Right hindlimb (tissue), 1 donor: Measurements from ENCODE around the gene KRTAP5-5.
"Not testable (repeated sequence)": the region's sequence is repeated elsewhere in the genome, so short reads cannot be mapped to it uniquely, and the experiment has no call there.

Experiments
- DNase-seq: peaks from one replicate; pipeline ENCODE4 v3.0.0-alpha.2; 2018

Gene KRTAP5-5

GRCh38 chr11:1643146-1643690 is 13.6 kb downstream of the KRTAP5-5 start:
- DNase-seq: no peak

DNA sequence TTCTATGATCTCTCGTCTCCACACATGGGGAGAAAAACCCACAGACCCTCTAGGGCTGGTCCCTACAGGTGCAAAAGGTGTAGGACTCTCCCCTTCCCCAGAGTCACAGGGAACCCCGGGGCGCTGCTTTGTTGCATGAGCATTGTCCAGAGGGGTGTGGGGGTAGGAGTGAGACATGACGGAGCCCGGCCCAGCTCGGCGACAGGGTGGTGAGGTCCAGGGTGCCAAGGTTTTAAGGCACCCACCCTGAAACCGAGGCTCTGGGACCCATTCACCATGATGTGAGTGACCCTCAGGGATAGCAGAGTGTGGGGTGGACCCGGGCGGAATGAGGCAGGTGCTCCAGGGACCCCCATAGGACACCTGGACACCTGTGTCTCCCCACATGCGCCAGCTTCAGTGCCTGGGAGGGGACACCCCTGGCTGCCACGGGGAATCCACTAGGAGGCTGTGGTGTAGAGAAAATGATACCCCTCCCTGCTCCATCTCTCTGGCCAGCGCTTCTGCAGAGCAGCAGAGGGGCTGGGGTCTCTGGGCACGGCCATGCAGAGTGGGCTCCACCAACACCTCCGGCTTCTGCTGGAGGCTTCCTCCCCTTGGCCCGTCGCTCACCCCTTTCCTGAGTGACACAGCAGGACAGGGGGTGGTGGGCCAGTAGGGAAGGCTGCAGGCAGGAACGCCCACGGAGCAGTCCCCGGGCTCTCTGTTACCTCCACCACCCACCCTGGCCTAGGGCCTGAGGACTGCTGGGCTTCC is 15.2 kb downstream of the KRTAP5-5 start:
- no peak for DNase-seq

- no peak for DNase-seq
Measured at GRCh38 chr11:1645357-1645821, 15.8 kb downstream of the KRTAP5-5 start.

- DNase-seq: not testable (repeated sequence)
Measured at GRCh38 chr11:1646540-1646939, 17.0 kb downstream of the KRTAP5-5 start.

DNA sequence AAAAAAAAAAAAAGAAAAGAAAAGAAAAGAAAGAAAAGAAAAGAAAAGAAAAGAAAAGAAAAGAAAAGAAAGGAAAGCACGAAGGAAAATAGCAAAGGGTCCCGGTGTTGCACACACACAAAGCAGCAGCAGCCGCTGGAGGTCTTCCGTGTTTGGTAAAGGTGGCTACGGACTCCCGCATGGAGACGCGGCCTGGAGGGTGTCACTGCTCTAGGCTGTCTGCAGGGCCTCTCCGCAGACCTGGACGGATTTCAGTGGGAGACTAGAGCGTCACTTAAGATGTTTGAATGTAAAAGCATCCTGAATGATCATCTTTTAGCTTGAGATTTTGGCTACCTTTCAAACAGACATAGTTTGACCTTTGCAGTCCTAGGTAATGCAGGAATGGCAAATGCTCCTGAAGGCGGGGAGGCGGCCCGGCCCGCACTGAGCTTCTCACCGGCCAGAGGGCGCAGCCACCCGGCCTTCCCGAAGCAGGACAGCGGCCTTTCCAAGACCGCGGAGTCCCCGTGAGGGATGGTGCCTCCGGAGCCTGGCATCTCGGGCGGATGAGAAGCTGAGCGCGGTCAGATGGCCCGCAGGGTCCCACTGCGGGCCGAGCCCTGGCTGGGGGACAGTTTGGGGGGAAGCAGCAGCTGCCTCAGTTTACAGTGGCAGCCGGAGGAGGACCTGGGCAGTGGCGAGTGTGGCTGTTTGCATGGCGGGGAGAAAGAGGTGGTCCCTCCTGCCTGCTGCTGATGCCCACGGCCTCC is 18.5 kb downstream of the KRTAP5-5 start:
- no peak for DNase-seq

DNA sequence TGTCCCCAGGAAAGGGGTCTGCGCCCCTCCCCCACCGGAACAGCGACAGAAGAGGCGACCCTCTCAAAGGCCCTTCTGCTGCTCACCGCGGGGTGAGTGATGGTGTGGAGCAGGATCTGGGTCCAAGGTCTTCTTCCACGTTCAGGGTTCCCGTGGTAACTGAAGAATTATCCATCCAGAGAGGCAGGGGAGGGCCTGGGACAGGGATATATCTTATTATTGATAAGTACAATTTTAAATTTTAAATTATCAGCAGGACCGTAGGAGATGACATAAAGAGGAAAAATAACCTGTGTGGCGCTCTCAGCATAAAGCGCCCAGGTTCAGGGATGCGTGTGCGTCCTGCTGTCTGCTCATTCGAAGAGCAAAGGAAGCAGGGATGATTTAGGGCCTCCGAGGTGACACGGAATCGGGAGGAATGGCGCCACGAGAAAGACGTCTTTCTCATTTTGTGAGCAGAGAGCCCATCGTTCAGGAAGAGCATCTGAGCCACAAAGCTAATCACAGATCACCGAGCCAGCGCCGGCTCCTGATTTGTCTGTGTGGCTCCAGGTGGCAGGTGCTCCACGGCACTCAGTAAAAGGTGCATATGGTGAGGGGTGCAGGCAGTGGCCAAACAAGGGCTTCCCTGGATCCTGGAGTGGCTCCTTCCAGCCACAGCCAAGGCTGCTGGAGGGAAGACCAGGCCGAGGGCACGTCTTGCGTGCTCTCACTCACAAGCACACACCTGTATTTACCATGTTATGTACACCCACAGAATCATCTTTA is 19.3 kb downstream of the KRTAP5-5 start:
- no peak for DNase-seq

GRCh38 chr11:1650034-1650917 is 20.7 kb downstream of the KRTAP5-5 start:
- DNase-seq: no peak

DNA sequence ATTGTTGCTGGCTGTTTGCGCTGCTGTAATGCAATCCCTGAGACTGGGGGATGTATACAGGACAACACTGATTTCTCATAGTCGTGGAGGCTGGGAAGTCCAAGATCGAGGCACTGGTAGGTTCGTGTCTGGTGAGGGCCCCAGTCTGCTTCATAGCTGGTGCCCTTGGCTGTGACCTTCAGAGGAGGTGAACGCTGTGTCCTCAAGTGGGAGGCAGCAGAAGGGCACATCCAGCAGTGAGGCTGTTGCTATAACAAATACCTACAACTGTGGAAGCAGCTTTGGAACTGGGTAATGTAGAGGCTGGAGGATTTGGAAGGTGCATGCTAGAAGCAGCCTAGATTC is 21.3 kb downstream of the KRTAP5-5 start:
- DNase-seq: no peak

DNA sequence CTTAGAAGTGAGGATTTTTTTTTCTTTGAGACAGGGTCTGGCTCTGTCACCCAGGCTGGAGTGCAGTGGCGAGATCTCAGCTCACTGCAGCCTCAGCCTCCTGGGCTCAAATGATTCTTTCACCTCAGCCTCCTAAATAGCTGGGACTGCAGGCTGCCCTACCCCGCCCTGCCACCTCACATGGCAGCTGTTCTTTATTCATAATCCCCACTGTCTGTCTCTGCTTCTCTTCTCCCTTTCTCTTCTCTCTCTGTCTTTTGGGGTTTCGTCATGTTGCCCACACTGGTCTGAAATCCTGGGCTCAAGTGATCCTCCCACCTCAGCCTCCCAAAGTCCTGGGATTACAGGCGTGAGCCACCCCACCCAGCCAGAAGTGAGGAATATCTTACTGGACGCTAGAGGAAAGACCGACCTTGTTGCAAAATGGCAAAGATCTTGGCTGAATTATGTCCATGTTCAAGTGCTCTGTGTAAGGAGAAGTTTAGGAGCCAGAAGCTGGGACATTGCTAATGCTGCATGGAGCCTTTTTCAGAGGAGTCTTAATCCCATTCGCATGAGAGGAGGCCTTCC is 21.9 kb downstream of the KRTAP5-5 start:
- no peak for DNase-seq

DNA sequence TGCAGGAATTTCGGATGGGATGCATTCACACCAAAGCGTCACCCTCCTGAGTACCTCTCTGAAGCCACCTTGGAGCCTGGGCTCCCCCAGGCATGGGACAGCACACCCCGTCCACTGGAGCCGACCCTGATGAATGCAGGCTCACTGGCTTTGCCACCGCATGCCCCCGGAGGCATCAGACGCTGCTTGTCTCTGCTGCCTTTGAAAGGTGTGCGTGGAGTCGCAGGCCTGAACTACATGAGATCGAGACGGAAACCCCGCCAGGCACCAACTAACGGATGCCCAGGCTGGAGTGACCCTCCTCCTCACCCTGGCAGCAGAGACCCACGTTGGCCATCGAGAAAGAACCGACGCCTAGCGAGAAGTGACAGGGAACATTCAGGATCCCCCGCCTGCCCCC is 22.5 kb downstream of the KRTAP5-5 start:
- no peak for DNase-seq

- DNase-seq: peak; percentile 52
Measured at GRCh38 chr11:1652442-1652770, 22.8 kb downstream of the KRTAP5-5 start.

DNA sequence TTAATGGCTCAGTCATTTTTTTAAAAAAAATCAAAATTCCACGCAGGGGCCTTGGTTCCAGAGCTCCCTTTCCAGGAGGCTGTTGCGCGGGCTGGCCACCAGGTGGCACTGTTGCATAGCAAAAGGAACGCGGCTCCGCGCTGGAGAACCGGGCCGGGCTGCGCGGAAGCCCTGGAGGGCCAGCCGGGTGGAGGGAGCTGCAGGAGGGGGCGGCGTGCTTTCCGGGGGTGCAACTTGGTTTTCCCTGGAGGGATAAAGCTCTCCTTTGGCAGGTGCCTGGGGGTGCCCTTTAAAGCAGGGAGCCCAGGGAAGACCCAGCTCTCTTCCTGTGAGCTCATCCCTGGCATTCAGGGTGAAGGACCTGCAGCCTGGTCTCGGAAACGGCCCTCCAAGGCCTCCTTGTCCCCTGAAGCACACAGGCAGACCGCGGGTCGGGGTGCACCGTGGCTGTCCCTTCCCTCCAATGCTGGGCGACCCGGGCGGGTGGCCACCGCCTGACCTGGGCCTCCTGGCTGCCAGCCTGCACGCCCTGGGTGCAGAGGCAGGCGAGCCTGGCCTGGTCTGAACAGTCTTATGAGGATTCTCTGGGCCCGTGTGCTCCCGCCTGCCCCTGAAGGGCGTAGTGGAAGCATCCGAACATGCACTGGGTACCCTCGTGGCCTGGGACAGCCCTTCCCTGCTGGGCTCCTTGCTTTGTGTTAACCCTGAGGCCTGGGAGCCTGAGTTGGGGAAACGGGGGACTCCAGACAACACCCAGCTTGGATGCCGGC is 23.4 kb downstream of the KRTAP5-5 start:
- peak; percentile 82 for DNase-seq

DNA sequence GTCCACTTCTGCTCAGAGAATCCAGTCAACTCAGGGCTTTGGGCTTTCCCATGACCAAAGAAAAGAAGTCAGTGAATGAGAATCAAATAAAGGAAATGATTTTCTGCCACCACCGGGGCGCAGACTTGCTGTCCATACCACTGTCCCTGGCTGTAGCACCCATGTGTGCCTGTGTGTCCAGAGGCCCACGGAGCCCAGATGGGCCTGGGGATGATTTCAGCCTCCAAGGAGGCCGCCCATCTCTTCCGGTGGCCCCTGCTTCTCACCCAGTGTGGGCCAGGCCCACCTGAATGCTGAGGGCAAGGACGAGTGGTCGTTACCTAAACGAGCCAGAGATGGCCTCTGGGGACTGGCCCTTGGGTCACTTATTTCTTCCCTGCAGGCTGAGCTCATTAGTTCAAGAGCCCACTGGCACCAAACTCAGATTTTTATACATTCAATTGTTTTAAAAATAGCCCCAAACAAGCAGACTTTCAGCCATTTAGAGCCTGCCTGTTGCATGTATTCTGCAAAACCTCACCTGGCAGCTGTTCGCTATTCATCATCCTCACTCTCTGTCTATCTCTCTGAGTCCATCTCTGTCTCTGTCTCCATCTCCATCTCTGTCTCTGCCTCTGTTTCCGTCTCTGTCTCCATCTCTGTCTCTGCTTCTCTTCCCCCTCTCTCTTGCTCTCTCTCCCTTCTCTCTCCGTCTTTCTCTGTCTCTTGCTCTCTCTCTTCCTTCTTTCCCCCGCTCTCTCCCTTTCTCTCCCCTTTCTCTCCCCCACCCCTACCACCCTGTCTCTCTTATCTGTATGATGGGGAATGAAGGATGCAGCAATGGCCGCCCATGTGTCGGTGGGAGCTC is 24.2 kb downstream of the KRTAP5-5 start:
- DNase-seq: no peak

DNA sequence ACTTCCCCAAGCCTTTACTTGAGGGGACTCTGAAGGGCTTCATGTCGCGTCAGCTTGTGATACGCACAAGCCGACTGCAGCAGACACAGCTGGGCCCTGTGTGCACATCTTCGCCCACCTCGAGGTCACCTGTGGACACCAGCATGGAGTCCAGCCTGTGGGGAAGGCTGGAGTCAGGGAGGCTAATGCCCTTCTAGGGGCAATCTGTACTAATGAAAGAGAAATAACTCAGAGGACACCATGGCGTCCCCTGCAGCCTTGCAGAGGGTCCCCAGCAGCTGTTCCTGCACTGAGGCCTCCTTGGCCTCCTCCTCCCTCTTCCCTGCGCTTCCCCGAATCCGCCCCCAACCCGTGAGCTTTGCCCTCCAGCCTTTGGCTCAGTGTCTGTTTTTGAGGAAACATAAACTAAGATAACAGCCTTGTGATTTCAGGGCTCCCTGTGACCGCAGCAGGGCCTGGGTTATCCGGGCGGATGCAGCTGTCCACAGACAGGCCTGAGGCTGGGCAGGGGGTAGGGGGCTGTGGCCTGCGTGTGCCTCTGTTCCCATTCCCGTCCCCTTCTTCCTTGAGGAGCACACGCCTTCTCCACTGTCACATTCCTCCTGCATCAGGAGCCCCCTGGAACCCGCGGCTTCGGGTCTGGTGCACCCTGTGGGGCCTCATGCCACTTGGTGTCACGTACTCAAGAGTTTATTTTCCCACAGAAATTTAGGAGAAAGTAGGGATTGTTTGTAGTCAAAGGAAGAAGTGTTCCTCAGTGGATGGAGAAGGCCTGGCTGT is 25.0 kb downstream of the KRTAP5-5 start:
- DNase-seq: no peak

GRCh38 chr11:1655168-1656060 is 25.8 kb downstream of the KRTAP5-5 start:
- DNase-seq: no peak

DNA sequence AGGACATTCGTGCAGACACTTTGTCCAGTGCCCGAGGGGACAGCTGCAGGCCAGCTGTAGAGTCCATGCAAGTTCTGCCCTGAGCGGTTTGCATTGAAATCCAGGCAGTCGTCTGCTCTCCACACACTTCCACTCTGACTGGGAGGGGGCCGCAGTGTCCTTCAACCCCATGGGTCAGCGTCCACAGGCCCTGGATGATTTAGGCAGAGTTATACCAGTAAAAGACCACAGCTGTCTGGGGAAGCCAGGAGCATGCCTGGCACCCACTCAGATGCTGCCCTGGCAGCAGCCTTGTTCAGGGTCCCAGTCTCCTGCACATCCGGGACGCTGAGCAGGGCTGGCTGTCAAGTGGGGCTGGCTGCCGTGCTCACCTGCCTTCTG is 26.5 kb downstream of the KRTAP5-5 start:
- DNase-seq: no peak

- DNase-seq: no peak
Measured at GRCh38 chr11:1656670-1657069, 27.1 kb downstream of the KRTAP5-5 start.

- DNase-seq: no peak
Measured at GRCh38 chr11:1659506-1659905, 29.9 kb downstream of the KRTAP5-5 start.
